NCI-H128 (cell line): ENCODE data around the gene ADAMTS7.
"Not testable (repeated sequence)": the region's sequence is repeated elsewhere in the genome, so short reads cannot be mapped to it uniquely, and the experiment has no call there.

Source experiments
- DNase-seq: peaks from one replicate; lab custom pipeline; 2025; ENCODE audit not compliant: unreplicated experiment; lab: John Stamatoyannopoulos, UW

ADAMTS7 gene

DNA sequence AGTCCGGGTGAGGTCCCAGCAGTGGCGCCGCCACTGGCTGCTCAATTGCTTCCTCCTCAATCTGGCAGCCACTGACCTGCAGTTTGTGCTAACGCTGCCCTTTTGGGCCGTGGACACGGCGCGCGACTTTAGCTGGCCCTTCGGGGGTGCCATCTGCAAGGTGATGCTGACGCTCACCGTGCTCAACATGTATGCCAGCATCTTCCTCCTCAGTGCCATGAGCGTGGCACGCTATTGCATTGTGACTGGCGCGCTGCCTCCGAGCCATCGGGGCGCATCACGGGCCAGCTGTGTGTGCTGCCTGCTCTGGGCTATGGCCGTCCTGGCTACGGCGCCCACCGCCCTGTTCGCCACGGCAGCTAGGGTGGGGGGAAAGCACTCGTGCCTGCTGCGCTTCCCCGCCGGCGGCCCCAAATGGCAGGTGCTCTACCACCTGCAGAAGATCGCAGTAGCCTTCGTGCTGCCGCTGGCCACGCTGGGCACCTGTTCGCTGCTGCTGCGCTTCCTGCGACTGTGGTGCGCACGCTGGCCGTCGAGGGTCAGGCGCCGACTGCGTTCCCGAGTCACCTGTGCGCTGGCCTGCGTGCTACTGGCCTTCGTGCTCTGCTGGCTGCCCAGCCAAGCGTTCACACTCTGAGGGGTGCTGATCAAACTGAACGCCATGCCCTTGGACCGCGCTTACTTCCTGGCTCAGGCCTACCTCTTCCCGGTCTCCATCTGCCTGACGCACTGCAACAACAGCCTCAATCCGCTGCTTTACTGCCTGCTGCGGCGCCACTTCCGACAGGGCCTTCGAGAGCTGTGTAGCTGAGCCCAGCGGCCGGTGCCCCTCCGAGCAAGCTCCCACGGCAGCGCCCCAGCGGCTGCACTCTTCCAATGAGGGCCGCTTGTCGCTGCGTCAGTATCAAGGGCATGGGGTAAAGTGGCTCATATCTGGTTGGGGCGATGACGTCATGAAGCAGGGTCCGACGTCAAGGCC, 20.3 kb upstream of the ADAMTS7 start:
- DNase-seq, result no peak

DNA sequence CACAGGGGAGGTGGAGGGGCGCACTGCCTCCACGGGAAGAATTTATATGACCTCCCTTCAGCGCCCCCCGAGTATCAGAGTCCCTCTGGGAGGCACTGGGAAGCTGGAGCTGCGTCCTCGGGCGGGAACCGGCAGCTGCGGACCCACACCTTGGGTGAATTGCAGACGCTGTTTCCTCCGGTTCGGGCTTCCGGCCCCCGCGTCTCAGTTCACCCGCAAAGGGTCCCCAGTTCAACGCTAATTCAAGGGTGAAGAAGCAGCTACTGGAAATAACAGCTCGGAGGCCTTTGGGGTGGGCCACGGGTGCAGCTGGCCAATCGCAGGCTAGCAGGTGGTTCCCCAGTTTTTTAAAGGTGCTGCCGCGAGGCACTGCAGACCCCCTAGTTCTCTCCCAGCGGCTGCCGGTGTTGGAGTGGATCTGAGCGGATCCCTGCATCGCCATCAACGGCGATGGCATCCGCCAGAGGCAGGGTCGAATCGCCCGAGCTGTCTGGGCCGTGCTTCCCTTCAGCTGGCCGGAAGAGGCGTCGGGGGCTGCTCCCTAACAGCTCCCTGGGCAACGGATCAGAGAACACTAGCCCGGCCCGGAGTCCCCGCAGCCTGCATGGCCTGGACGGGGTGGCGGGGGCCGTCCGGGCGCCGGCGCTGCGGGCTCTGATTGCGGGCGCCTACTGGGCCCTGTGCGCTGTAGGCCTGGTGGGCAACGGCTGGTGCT, 19.4 kb upstream of the ADAMTS7 start:
- DNase-seq, result no peak

DNA sequence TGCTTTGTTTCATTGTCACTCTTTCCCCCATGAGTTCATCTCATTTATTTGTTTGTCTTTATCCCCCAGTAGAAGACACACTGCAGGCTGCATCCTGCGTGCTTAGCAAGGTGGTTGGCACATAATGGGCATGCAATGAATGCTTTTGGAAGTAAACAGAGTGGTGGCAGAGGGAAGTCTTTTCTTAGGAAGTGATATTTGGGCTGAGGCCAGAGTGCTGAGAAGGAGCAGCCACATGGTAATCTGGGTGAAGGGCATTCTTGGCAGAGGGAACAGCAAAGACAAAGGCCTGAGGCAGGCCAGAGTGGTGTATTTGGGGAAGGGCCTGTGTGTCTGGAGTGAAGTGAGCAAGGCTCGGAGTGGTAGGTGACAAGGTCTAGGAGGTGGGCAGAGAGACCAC, 17.7 kb upstream of the ADAMTS7 start:
- no peak for DNase-seq

DNA sequence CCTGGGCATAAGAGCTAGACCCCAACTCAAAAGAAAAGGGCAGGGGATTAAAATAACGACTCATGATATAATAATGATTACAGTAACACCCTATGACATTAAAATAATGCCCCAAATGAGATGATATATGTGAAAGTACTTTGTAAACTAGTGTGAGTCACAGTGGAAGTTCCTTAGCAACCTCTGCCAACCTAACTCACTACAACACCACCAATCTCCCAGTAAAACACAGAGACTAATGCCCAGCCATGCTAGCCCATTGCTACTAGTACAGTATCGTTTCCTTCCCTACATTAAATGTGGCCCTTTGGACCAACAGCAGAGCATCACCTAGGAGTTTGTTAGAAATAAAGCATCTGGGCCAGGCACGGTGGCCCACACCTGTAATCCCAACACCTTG, 11.2 kb upstream of the ADAMTS7 start:
- DNase-seq, result no peak

DNA sequence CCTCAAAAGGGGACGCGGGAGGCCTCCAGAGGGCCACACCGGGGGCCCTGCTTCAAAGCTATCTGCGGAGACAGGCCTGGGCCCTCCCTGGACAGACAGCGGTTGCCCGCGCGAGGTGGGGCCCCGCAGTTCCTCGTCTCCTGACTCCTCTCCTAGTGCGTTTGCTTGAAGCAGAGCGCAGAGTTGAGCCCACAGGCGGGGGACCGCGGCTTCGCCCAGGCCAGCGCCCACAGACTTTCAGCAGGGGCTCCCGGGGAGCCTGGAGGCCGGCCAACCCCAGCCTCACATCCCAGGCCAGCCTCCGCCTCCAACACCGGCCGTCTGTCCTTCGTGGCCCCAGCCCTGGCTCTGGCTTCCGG, 540 bp upstream of the ADAMTS7 start:
- DNase-seq, result no peak

DNA sequence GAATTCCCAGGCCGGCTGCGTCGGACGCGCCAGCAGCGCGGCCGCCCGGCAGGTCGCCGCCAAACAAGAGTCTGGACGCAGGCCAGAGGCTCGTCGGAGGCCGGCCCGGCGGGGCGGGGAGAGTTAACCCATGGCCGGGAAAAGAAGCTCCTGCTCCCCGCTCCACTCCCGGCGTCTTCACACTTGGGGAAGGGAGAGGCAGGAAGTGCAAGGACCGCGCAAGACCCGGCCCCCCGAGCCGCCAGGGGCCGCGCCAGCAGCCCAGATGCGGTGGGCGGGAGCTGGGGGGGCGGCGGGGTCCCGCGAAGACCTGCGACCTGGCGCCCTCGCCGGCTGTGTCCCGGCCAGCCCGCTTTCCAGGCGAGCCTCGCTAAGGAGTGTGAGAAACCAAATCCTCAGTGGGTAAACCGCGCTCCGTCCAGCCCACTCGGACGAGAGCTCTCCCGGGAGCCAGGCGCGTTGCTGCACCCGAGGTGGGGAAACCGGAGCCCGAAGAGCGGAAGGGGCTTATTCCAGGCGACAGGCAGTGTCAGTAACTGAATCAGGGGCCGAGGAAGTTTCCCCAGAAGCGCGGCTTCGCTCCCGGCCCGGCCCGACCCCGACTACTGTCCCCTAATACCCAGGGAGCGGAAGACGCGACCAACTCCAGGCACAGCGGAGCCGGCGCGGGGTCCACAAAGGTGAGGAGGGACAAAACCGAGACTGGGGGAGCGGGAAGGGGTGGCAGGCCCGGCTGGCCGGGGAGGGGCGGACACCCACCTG, 721 bp downstream of the ADAMTS7 start:
- no peak for DNase-seq

DNA sequence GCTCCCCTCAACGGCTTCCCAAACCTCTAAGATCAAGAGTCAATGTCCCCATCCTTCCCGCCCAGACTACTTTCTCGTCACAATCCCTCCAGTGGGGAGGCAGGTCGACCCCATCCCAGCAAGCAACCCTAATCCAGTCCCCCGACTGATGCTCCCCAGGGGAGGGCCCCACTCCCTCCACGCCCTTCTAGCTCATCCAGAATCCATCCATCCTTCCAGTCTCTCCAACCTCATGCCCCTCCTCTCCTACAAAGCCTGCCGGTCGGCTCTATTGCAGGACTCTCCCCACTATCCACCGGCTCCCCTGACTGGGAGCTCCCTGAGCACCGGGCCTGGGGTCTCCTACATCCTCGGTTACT, 1.3 kb downstream of the ADAMTS7 start:
- DNase-seq, result no peak

DNA sequence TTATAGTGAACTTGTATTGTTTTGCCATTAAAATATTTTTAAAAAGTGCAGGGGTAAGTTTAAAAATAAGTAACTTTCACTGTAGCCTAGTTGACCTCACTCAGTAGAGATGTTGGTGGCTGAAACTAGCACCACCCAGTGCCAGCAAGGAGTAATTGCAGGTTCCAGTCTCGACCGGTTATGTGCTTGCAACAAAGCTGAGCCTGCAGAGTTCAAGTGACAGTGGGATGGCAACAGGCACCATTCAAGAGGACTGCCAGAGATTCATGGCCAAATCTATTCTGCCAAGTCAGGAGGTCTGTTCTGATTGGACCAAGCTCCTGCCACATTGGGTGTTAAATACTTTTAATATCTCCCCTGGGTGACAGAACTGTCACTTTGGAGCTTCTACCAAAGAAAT, 2.7 kb downstream of the ADAMTS7 start:
- no peak for DNase-seq

DNA sequence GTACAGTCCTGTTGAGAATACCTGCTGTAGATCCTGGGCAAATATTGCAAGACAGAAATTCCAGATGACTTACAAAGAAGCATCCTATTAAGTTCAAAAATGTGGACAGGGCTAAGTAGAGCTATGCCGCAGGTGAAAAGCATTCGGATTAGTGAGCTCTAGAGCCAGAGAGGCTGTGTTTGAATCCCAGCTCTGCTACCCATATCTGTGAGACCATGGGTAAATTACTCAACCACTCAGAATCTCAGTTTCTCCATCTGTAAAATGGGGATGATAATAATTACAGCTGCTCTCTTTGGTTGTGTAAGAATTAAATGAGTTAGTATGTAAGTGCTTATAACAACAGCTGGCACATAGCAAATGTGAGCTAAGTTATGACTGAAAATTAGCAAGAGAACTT, 3.9 kb downstream of the ADAMTS7 start:
- DNase-seq, result no peak

DNA sequence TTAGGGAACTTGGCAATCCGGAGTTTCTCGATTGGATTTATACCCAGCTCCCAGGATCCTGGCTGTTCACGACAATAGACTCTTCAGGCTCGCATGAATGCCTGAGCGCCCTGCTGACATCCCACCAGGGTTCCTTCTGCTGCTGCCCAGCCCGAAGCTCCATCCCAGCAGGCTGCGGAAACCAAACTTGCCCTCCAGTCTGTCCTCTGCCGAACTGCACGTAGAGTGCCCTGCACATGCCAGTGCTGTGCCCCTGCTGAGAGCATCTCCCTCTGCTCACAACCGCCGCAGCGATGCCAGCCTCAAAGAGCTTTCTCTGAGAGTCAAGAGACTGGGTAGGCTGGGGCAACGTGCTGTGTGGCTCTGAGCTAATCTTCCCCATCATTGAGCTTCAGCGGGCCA, 6.9 kb downstream of the ADAMTS7 start:
- DNase-seq, result no peak

DNA sequence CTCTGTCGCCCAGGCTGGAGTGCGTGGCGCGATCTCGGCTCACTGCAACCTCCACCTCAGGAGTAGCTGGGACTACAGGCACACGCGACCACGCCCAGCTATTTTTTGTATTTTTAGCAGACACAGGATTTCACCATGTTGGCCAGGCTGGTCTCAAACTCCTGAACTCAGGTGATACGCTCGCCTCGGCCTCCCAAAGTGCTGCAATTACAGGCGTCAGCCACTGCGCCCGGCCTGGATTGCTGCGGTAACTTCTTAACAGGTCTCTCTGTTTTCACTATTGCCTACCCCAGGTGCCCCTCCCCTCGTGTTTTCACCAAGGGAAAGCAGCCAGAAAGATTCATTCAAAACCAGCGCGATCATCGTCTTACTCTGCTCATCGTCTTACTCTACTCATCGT, 10.5 kb downstream of the ADAMTS7 start:
- no peak for DNase-seq

DNA sequence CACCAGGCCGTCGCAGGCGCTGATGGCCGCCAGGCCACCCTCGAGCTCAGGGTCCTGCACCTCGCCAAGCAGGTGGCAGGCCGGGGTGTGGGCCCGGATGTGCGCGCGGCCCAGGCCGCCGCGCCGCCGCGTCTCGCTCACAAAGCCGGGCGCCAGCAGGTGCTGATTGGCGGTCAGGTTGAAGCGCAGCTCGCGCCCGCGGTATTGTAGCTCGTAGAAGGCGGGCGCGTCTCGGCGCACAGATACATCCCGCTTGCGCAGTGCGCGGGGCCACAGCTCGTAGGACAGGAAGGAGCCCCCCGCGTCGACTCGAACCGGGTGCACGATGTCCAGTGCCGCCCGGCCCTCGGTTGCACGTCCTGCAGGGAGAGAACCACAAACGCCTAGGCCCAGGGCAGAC, 11.1 kb downstream of the ADAMTS7 start:
- no peak for DNase-seq

DNA sequence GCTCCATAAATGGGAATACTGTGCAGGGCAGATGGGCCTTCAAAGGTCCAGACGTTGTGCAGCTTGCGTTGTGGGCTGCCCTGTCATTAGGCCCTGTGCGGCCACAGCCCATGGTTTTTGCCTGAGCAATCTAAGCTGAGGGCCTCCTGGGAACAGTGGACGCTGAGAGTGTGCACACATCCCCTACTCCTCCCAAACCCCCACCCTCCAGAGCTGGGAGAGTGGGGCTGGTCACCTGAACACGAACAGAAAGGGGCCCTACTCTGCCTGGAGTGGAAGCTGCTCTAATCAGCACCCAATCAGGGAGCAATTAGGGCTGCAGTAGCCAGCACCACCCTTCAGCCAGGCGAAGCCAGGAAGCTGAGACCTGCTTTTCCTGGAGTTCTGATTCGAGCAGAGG, 12.2 kb downstream of the ADAMTS7 start:
- not testable (repeated sequence) for DNase-seq

DNA sequence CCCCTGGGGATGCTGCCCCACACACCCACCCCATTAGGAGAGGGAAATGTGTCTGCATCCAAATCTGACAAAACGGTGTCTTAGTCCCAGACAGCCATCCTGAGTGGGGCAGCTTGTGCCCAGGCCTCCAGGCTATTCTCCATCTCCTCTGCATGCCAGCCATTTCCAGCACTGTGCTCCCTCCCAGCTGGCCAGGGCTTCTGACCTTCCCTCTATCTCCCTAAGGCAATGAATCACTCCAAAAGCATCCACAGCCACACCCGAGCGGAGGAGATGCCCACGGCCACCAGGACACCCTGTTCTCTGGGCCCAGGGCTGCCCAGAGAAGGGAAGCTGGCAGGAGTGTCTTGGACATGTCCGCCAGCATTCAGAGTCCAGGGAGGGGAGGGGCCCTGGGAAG, 12.9 kb downstream of the ADAMTS7 start:
- not testable (repeated sequence) for DNase-seq

DNA sequence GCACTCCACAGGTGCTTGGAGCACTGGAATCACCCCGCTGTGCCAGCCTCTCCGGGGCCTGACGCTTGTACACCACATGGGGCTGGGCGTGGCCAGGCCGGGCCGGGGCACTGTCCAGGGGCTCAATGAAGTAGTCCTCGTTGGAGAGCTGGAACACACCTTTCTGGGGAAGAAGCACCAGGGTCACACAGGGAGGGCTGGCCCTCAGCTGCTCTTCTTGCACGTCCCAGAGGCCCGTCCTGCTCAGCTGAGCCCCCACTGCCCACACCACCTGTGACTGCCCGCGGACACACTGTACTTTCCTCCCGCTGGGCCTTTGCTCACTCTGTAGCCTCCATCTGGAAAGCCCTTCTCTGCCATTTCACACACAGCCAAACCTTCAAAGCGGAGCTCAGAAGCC, 13.3 kb downstream of the ADAMTS7 start:
- no peak for DNase-seq

DNA sequence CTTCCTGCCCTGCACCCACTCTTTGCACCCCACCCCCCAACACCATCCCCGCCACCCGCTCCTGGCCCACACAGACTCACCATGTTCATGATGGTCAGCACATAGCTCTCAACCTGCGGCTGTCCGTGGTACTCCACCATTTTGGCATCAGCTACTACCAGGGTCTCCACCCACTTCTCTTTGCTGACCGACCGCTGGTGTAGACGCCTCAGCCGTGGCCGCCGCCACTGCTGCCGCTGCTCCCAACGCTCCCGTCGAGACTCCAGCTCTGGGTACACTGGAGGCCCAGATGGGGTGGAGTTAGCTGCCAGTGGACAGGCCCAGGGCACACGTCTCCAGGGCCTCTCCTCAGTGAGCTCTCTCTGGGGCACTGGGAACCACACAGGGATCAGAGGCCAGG, 14.8 kb downstream of the ADAMTS7 start:
- no peak for DNase-seq

DNA sequence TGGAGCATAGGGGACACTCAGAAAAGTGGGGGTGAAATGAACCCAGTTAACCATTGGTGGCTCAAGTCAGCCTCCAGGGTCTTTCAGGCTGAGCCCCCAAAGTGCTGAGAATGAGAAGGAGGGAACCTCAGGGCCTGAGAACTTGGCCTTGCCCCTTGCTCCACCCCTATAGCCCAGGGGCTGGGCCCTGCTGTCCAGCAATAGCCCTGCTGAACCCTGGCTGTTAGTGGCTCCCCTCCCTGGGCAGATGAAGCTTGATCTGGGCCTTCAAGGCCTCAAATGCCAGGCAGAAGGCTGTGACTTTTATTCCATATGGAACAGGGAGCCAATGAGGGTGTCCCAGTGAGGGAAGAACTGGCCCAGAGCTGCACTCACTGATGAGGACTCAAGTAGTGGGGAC, 16.2 kb downstream of the ADAMTS7 start:
- no peak for DNase-seq

DNA sequence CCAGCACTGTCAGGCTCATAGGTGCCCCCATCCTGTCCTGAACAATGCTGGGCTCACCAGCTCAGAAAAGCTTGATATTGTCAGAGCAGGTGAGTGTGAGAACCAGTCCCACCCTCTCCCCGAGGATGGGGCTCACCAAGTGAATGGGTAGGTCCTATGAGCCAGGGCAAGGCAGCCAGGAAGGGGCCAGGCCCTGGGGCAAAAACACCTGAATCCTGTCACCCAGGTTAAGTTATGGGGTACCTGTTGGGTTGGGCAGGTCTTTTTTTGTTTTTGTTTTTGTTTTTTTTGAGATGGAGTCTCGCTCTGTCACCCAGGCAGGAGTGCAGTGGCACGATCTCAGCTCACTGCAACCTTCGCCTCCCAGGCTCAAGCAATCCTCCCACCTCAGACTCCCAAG, 16.8 kb downstream of the ADAMTS7 start:
- not testable (repeated sequence) for DNase-seq

DNA sequence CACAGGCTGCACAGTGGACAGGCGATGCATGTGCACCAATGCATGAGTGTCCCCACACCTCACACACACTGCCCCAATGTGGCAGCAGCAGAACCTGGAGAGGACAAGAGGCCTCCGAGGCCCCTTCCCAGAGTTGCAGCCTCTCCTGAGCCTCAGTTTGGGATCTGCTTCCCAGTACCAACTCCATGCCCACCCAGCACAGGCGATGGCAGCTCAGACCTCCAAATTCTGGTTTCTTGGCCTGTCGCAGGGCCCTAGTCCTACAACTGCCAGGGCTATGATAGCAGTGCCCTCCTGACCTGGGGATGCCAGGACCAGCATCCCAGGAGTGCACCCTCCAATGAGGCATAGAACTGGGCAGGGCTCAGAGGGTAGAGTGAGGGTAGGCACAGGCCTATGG, 19.9 kb downstream of the ADAMTS7 start:
- no peak for DNase-seq

DNA sequence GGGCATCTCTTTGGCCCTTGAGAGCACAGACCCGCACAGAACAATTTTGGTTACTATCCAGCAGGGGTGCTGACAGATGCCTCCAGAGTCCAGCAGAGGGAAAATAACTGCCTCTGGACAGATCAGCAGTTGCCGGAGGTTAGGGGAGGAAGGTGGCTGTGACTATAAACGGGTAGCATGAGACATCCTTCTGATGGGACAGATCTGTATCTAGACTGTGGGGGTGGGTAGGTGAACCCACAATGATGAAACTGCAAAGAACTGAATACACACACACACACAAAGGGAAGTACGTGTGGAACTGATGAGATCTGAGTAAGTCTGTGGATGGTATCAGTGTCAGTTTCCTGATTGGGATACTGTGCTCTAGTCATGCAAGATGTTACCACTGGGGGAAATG, 21.2 kb downstream of the ADAMTS7 start:
- no peak for DNase-seq

DNA sequence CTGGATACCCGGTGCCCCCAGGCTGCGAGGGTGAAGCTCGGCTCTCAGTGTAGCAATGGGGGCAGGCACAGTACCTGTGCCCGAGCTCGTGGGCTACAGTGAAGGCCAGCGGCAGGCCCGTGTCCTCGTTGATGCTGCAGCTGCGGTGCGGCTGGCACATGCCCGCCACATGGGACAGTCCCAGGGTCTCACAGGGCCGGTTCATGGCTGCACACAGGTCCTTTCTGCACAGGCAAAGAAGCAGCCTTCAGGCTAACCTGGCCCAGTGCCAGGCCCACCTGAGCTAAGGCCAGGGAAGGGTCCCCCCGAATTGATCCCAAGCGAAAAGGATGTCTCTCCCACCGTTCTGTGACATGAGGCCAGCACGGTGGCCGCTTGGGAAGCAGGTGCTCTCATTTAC, 21.6 kb downstream of the ADAMTS7 start:
- no peak for DNase-seq
